Thymus (tissue), 11 donors: ENCODE data around the gene KCNAB1. TPM values are rescaled to one million over a fixed set of nuclear protein-coding genes. Genes with fewer than 3 reads are reported as not detected.
"Not testable (repeated sequence)": the region's sequence is repeated elsewhere in the genome, so short reads cannot be mapped to it uniquely, and the experiment has no call there.

ENCODE experiments used
- DNase-seq, 9 donors: peaks; one replicate each; pipeline ENCODE4 v3.0.0-alpha.2; 2013; ENCODE audit warnings: low spot score in 9 of 9, low read depth in 6 of 9, missing footprints in 1 of 9
- H3K27ac ChIP-seq, 2 donors: one replicate each; pipeline ENCODE4 v1.5.1; 2013; ENCODE audit warnings: control low read depth in 1 of 2, low read depth in 1 of 2, low read length in 1 of 2, mild to moderate bottlenecking in 1 of 2, moderate library complexity in 1 of 2
- H3K27me3 ChIP-seq, 2 donors: one replicate each; pipeline ENCODE4 v1.5.1; 2013; ENCODE audit warnings: low read length in 1 of 2; ENCODE audit not compliant: control insufficient read depth in 2 of 2, insufficient read depth in 1 of 2
- H3K36me3 ChIP-seq, 2 donors: one replicate each; pipeline ENCODE4 v1.5.1; 2013; ENCODE audit warnings: low read length in 1 of 2, mild to moderate bottlenecking in 1 of 2, moderate library complexity in 1 of 2; ENCODE audit not compliant: control insufficient read depth in 2 of 2, insufficient read depth in 2 of 2
- H3K4me1 ChIP-seq, 2 donors: one replicate each; pipeline ENCODE4 v1.5.1; 2013; ENCODE audit warnings: low read length in 2 of 2; ENCODE audit not compliant: control insufficient read depth in 2 of 2, insufficient read depth in 2 of 2
- H3K4me3 ChIP-seq, 2 donors: one replicate each; pipeline ENCODE4 v1.5.1; 2013; ENCODE audit warnings: low read length in 2 of 2, control low read depth in 1 of 2, mild to moderate bottlenecking in 1 of 2
- H3K9me3 ChIP-seq, 2 donors: one replicate each; pipeline ENCODE4 v1.5.1; 2013; ENCODE audit warnings: low read length in 1 of 2, mild to moderate bottlenecking in 1 of 2; ENCODE audit not compliant: control insufficient read depth in 2 of 2, insufficient read depth in 1 of 2
- WGBS: extraction: QIAGEN DNeasy Blood & Tissue Kit; methylation state at CpG from one replicate; pipeline ENCODE4 v1.1.7; 2013; 5-methylcytosine and 5-hydroxymethylcytosine counted together
- polyA plus RNA-seq: library from polyadenylated mRNA; stranded (reverse); fragments of 200-250 nt; gene quantifications from one replicate; pipeline ENCODE4 v1.2.3, GENCODE V29; 2013
- total RNA-seq: library from RNA; stranded (reverse); fragments of 120-200 nt; gene quantifications from one replicate; pipeline ENCODE4 v1.2.4, GENCODE V29; 2013
- donor health status: healthy.

Gene KCNAB1
- total and polyA plus RNA-seq, 2 donors: 1.0 to 4.0 TPM

DNA sequence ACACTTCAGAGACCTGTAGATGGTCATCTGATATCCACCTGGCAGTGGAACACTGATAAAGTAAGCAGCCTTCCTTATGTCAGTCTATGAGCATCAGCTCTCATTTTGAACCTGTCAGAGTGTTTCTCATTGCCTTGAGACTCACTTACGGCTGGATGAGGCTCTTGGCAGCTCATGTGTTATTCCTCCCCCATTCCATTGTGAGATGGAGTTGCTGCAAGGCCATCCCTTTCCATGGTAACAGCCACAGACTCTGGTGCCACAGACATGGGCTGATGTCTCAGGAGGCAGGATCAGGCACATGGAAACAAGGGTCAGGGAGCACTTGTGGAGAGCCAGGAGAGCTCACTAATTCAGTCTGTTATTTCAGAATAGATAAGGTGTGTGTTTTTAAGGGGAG is 11.9 kb downstream of the KCNAB1 start:
- Histone ChIP-seq H3K4me3 (no peak overlapping the region), H3K27ac (no peak overlapping the region), H3K36me3 (no peaks in the 10 kb centered on the region), H3K4me1 (no peaks in the 10 kb centered on the region), H3K27me3 (no peaks in the 10 kb centered on the region), H3K9me3 (no peaks in the 10 kb centered on the region)
- WGBS: 95% methylated on average over 1 of the region's 1 CpG
- DNase-seq: no peak

GRCh38 chr3:156133076-156133475 is 12.7 kb downstream of the KCNAB1 start:
- Histone ChIP-seq H3K4me1 (no peaks in the 10 kb centered on the region), H3K27me3 (no peaks in the 10 kb centered on the region), H3K27ac (no peak overlapping the region), H3K4me3 (no peak overlapping the region), H3K9me3 (no peaks in the 10 kb centered on the region), H3K36me3 (no peaks in the 10 kb centered on the region)
- no peak for DNase-seq
- 92% methylated on average over 1 of the region's 1 CpG for WGBS

- Histone ChIP-seq H3K27me3 (no peaks in the 10 kb centered on the region), H3K36me3 (no peaks in the 10 kb centered on the region), H3K4me1 (no peaks in the 10 kb centered on the region), H3K27ac (no peak overlapping the region), H3K9me3 (no peaks in the 10 kb centered on the region), H3K4me3 (no peak overlapping the region)
- no peak for DNase-seq
- 91% methylated on average over 2 of the region's 2 CpGs for WGBS
Measured at GRCh38 chr3:156135921-156136638, 15.7 kb downstream of the KCNAB1 start.

DNA sequence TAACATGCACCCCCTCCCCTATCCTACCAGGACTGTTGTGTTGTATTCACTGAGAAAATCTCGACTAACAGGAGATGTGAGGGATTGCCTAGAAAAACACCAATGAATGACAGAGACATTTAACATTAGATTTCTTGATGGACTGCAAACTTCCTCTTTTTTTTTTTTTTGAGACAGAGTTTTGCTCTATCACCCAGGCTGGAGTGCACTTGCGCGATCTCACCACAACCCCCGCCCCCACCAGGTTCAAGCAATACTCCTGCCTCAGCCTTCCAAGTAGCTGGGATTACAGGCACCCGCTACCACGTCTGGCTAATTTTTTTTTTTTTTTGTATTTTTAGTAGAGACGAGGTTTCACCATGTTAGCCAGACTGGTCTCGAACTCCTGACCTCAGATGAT is 17.0 kb downstream of the KCNAB1 start:
- H3K9me3 ChIP-seq, H3K36me3 ChIP-seq, H3K27ac ChIP-seq, DNase-seq, H3K4me1 ChIP-seq, H3K4me3 ChIP-seq, H3K27me3 ChIP-seq: not testable (repeated sequence)
- 25% methylated on average over 7 of the region's 8 CpGs for WGBS

DNA sequence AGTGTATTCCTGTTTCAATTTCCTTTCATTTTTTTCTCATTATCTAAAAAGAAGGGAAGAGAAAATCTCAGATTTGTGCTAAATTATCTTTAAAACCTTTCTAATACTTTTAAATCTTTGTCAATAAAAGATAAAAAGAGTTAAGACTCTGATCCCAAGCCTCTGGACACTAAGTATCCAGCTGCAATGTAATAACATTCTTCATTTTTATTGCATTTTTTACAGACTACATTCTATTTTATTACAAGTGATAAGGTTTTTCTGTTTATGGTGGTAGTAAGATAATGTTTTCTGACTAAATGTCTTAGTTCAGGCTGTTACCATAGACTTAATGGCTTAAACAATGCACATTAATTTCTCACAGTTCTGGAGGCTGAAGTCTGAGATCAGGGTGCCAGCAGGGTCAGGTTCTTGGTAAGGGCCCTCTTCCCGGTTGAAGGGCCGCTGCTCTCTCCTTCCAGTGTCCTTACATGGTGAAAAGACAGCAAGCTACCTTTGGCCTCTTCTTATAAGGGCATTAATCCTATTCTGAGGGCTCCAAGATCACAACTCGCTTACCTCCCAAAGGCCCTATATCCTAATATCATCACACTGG is 19.7 kb downstream of the KCNAB1 start:
- H3K9me3 ChIP-seq: no peaks in the 10 kb centered on the region
- H3K4me3 ChIP-seq: no peak overlapping the region
- H3K36me3 ChIP-seq: no peaks in the 10 kb centered on the region
- H3K4me1 ChIP-seq: no peaks in the 10 kb centered on the region
- no peak overlapping the region for H3K27ac ChIP-seq
- no peaks in the 10 kb centered on the region for H3K27me3 ChIP-seq
- no peak for DNase-seq
- WGBS: 98% methylated on average over 3 of the region's 3 CpGs

DNA sequence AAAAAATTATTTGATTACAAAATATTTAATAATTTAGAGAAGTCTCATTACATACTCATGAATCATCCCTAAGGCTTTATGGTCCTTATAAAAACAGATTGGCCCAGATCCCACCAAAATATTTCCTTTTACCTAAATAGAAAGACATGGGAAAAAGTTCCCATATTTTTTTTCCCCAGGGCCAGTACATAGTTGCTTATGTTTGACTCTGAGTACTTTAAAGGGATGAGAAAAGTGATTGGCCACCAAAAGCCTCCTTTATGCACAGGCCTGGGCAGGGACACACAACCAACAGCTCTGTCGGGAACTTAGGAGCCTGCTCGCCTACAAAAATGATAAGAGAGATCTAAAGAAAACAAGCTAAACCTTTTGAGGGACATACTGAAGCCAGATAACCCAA is 22.3 kb downstream of the KCNAB1 start:
- H3K4me3 ChIP-seq: no peak overlapping the region
- 96% methylated on average over 2 of the region's 2 CpGs for WGBS
- no peaks in the 10 kb centered on the region for H3K9me3 ChIP-seq
- H3K27ac ChIP-seq: no peak overlapping the region
- no peaks in the 10 kb centered on the region for H3K36me3 ChIP-seq
- DNase-seq: no peak
- no peaks in the 10 kb centered on the region for H3K27me3 ChIP-seq
- no peaks in the 10 kb centered on the region for H3K4me1 ChIP-seq

DNA sequence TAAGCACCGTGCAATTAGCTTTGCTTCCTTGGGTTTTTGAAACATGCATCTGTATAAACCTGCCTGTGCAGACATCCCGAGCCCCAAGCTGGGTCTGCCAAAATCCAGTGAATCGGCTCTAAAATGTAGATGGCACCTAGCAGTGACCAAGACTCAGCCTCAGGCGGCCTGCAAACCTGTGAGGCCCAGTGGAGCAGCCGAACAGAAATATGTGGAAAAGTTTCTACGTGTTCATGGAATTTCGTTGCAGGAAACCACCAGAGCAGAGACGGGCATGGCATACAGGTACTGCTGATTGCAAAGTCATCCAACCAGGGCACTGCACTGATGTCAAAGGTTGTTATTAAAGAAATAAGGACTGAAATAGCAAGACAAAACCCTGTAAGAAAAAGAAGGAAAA is 22.8 kb downstream of the KCNAB1 start:
- H3K27ac ChIP-seq: no peak overlapping the region
- DNase-seq: no peak
- no peaks in the 10 kb centered on the region for H3K4me1 ChIP-seq
- no peak overlapping the region for H3K4me3 ChIP-seq
- no peaks in the 10 kb centered on the region for H3K36me3 ChIP-seq
- no peaks in the 10 kb centered on the region for H3K9me3 ChIP-seq
- WGBS: 93% methylated on average over 8 of the region's 8 CpGs
- no peaks in the 10 kb centered on the region for H3K27me3 ChIP-seq

DNA sequence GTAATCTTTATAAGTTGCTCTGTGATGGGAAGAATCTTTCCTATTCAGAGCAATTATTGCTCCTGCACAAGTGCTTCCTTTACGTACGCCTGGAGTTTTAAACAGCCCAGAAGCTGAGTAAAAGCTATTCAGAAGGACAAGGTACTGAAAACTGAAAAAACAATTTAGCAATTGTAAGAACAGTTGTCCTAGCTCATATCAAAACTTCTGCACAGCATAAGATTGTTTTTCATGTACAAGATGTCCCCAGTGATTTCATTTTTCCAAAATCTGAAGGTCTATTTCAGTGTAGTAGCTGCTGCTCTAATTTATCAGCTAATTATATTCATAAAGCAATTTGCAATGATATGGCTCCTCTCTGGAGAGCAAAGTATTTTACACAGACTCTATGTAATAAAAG is 23.7 kb downstream of the KCNAB1 start:
- WGBS: 98% methylated on average over 2 of the region's 2 CpGs
- H3K4me1 ChIP-seq: no peaks in the 10 kb centered on the region
- DNase-seq: no peak
- H3K27me3 ChIP-seq: no peaks in the 10 kb centered on the region
- no peaks in the 10 kb centered on the region for H3K9me3 ChIP-seq
- H3K4me3 ChIP-seq: no peak overlapping the region
- no peak overlapping the region for H3K27ac ChIP-seq
- no peaks in the 10 kb centered on the region for H3K36me3 ChIP-seq

DNA sequence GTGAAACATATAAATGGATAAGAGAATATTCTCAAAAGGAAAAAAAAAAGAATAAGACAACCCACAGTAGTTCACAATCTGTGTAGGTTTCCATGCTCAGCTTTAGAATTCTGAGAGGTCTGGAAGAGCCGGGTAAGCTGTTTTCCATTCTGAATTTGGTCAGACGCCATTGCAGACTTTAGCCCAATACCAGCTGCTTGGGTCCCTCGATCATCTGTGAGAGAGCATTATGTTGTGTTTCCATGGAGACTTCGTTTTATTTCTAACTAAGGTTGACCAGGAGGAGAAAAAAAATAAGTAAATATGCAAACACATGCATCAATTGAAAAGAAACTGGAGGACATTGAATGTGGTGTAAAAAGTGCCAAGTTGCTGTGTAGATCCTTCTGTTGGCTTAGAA is 25.5 kb downstream of the KCNAB1 start:
- H3K36me3 ChIP-seq: no peaks in the 10 kb centered on the region
- H3K27ac ChIP-seq: no peak overlapping the region
- no peaks in the 10 kb centered on the region for H3K27me3 ChIP-seq
- H3K9me3 ChIP-seq: no peaks in the 10 kb centered on the region
- no peak overlapping the region for H3K4me3 ChIP-seq
- no peak for DNase-seq
- WGBS: 94% methylated on average over 4 of the region's 4 CpGs
- peaks cover 0 to 1% of the 10 kb centered on the region in 2 donors for H3K4me1 ChIP-seq
